WTC11 (cell line): Measurements from ENCODE around the gene B3GNT7. TPM values are rescaled to one million over a fixed set of nuclear protein-coding genes. Genes with fewer than 3 reads are reported as not detected.

Source experiments
- CREB1 ChIP-seq: sonication (generic); formaldehyde crosslinking; IDR thresholded peaks from 2 replicates; pipeline ENCODE4 v1.8.0; 2023; ENCODE audit warnings: mild to moderate bottlenecking, missing genetic modification reagents
- CREM ChIP-seq: sonication (generic); formaldehyde crosslinking; IDR thresholded peaks from 2 replicates; pipeline ENCODE4 v1.8.1; 2022; ENCODE audit warnings: mild to moderate bottlenecking, missing genetic modification reagents, moderate library complexity
- ELF4 ChIP-seq: sonication (generic); formaldehyde crosslinking; IDR thresholded peaks from 2 replicates; pipeline ENCODE4 v1.8.1; 2022; ENCODE audit warnings: low read depth, mild to moderate bottlenecking, moderate library complexity, missing genetic modification reagents
- ESRRA ChIP-seq: sonication (generic); formaldehyde crosslinking; IDR thresholded peaks from 2 replicates; pipeline ENCODE4 v1.8.1; 2022; ENCODE audit warnings: mild to moderate bottlenecking, missing genetic modification reagents, borderline replicate concordance
- HMGA2 ChIP-seq: fragments of 250-450 bp; sonication (Bioruptor Pico); IDR thresholded peaks from 2 replicates; pipeline ENCODE4 v1.4.0; 2021; ENCODE audit warnings: mild to moderate bottlenecking, moderate library complexity
- MYBL2 ChIP-seq: sonication (generic); formaldehyde crosslinking; IDR thresholded peaks from 2 replicates; pipeline ENCODE4 v1.8.1; 2023; ENCODE audit warnings: mild to moderate bottlenecking, moderate library complexity, missing genetic modification reagents
- NFE2L1 ChIP-seq: sonication (generic); formaldehyde crosslinking; IDR thresholded peaks from 2 replicates; pipeline ENCODE4 v1.8.1; 2023; ENCODE audit warnings: missing genetic modification reagents
- NR2C2 ChIP-seq: sonication (generic); formaldehyde crosslinking; IDR thresholded peaks from 2 replicates; pipeline ENCODE4 v1.8.0; 2022; ENCODE audit warnings: mild to moderate bottlenecking, missing genetic modification reagents
- NR3C1 ChIP-seq: sonication (generic); formaldehyde crosslinking; conservative IDR thresholded peaks from 2 replicates; pipeline ENCODE4 v1.8.1; 2023; ENCODE audit warnings: low read depth, mild to moderate bottlenecking, missing genetic modification reagents
- TCF7 ChIP-seq: sonication (generic); formaldehyde crosslinking; IDR thresholded peaks from 2 replicates; pipeline ENCODE4 v1.8.0; 2022; ENCODE audit warnings: mild to moderate bottlenecking, low read depth, missing genetic modification reagents, moderate library complexity
- TEAD1 ChIP-seq: sonication (generic); formaldehyde crosslinking; IDR thresholded peaks from 2 replicates; pipeline ENCODE4 v1.8.0; 2022; ENCODE audit warnings: mild to moderate bottlenecking, missing genetic modification reagents
- TEAD4 ChIP-seq: sonication (generic); formaldehyde crosslinking; IDR thresholded peaks from 2 replicates; pipeline ENCODE4 v1.8.0; 2022; ENCODE audit warnings: mild to moderate bottlenecking, missing genetic modification reagents
- TP53 ChIP-seq: sonication (generic); formaldehyde crosslinking; IDR thresholded peaks from 2 replicates; pipeline ENCODE4 v1.8.1; 2023; ENCODE audit warnings: mild to moderate bottlenecking, missing genetic modification reagents
- ZBTB21 ChIP-seq: sonication (generic); formaldehyde crosslinking; IDR thresholded peaks from 2 replicates; pipeline ENCODE4 v1.8.1; 2023; ENCODE audit warnings: mild to moderate bottlenecking, missing genetic modification reagents, borderline replicate concordance
- ZNF232 ChIP-seq: sonication (generic); formaldehyde crosslinking; IDR thresholded peaks from 2 replicates; pipeline ENCODE4 v1.8.0; 2022; ENCODE audit warnings: mild to moderate bottlenecking, missing genetic modification reagents
- total RNA-seq: library from RNA; stranded (reverse); gene quantifications from 3 replicates; pipeline ENCODE4 v1.2.3, GENCODE V29; 2021
- TF ChIP-seq, protein P1 (sequence below): sonication (generic); formaldehyde crosslinking; IDR thresholded peaks from 2 replicates; pipeline ENCODE4 v1.8.0; 2023; ENCODE audit warnings: missing genetic modification reagents, mild to moderate bottlenecking, borderline replicate concordance
- TF ChIP-seq, protein P2 (sequence below): sonication (generic); formaldehyde crosslinking; IDR thresholded peaks from 2 replicates; pipeline ENCODE4 v1.8.0; 2022; ENCODE audit warnings: mild to moderate bottlenecking, missing genetic modification reagents
- TF ChIP-seq, protein P3 (sequence below): sonication (generic); formaldehyde crosslinking; IDR thresholded peaks from 2 replicates; pipeline ENCODE4 v1.8.1; 2023; ENCODE audit warnings: mild to moderate bottlenecking, missing genetic modification reagents, moderate library complexity
- TF ChIP-seq, protein P4 (sequence below): sonication (generic); formaldehyde crosslinking; IDR thresholded peaks from 2 replicates; pipeline ENCODE4 v1.8.1; 2022; ENCODE audit warnings: mild to moderate bottlenecking, moderate library complexity, missing genetic modification reagents
- TF ChIP-seq, protein P5 (sequence below): sonication (generic); formaldehyde crosslinking; IDR thresholded peaks from 2 replicates; pipeline ENCODE4 v1.8.0; 2022; ENCODE audit warnings: mild to moderate bottlenecking, missing genetic modification reagents
- TF ChIP-seq, protein P6 (sequence below): sonication (generic); formaldehyde crosslinking; IDR thresholded peaks from 2 replicates; pipeline ENCODE4 v1.8.1; 2022; ENCODE audit warnings: low read depth, mild to moderate bottlenecking, moderate library complexity, missing genetic modification reagents, borderline replicate concordance
- TF ChIP-seq, protein P7 (sequence below): sonication (generic); formaldehyde crosslinking; IDR thresholded peaks from 2 replicates; pipeline ENCODE4 v1.8.1; 2023; ENCODE audit warnings: mild to moderate bottlenecking, moderate library complexity, missing genetic modification reagents

B3GNT7 gene
- total RNA-seq, 1 experiment from 2014 or later: 151 TPM

DNA sequence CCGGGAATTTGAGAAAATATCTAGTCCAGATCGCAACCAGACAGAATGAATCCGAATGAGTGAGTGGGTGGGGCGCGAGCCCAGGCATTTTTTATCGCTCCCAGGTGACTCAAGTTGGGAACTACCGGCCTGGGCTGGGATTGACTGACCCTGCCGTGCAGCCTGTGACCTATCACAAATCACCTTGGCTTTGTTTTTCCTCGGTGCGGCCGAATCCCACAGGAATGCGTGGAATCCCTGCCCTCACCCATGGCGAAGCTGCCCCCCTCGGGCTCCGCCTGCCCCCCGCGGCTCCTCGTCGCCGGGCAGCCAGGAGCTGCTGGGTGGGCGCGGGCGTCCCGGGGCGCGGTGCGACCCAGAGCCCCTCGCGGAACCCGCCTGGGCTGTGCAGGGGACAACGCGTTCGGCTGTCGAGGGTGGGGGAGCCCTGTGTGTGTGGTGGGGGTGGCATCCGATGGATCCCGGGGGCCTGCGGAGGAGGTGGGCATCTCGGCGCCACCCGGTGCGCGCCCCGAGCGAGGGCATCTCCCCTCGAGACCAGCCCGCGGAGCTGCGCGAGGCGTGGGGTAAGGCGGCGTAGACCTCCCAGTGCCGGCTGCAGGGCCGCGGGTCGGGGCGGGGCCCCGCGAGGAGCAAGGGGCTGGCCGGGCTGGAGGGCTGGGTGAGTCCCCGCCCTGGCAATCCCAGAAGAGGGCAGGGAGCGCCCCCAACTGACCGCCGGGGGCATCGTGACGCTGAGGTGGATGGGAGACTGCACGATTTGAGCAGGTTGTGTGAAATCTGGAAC, 16.5 kb downstream of the B3GNT7 start (continued):
- TF ChIP-seq, protein P1, sequence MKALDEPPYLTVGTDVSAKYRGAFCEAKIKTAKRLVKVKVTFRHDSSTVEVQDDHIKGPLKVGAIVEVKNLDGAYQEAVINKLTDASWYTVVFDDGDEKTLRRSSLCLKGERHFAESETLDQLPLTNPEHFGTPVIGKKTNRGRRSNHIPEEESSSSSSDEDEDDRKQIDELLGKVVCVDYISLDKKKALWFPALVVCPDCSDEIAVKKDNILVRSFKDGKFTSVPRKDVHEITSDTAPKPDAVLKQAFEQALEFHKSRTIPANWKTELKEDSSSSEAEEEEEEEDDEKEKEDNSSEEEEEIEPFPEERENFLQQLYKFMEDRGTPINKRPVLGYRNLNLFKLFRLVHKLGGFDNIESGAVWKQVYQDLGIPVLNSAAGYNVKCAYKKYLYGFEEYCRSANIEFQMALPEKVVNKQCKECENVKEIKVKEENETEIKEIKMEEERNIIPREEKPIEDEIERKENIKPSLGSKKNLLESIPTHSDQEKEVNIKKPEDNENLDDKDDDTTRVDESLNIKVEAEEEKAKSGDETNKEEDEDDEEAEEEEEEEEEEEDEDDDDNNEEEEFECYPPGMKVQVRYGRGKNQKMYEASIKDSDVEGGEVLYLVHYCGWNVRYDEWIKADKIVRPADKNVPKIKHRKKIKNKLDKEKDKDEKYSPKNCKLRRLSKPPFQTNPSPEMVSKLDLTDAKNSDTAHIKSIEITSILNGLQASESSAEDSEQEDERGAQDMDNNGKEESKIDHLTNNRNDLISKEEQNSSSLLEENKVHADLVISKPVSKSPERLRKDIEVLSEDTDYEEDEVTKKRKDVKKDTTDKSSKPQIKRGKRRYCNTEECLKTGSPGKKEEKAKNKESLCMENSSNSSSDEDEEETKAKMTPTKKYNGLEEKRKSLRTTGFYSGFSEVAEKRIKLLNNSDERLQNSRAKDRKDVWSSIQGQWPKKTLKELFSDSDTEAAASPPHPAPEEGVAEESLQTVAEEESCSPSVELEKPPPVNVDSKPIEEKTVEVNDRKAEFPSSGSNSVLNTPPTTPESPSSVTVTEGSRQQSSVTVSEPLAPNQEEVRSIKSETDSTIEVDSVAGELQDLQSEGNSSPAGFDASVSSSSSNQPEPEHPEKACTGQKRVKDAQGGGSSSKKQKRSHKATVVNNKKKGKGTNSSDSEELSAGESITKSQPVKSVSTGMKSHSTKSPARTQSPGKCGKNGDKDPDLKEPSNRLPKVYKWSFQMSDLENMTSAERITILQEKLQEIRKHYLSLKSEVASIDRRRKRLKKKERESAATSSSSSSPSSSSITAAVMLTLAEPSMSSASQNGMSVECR: 0 out of 2 replicates have a peak, but pooled peaks have one; percentile 39
- TF ChIP-seq ELF4: no peak; the same call in 1 of the 2 replicates
- TF ChIP-seq, protein P2, sequence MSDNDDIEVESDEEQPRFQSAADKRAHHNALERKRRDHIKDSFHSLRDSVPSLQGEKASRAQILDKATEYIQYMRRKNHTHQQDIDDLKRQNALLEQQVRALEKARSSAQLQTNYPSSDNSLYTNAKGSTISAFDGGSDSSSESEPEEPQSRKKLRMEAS (CRISPR knock-in tag): peak; percentile 84
- peak; percentile 83; the same call in 1 of the 2 replicates for TF ChIP-seq NFE2L1
- 0 out of 2 replicates have a peak, but pooled peaks have one; percentile 72 for TF ChIP-seq TCF7 (CRISPR knock-in tag)
- TF ChIP-seq TEAD4 (CRISPR knock-in tag): peak; percentile 80; the same call in 1 of the 2 replicates
- TF ChIP-seq, protein P3, sequence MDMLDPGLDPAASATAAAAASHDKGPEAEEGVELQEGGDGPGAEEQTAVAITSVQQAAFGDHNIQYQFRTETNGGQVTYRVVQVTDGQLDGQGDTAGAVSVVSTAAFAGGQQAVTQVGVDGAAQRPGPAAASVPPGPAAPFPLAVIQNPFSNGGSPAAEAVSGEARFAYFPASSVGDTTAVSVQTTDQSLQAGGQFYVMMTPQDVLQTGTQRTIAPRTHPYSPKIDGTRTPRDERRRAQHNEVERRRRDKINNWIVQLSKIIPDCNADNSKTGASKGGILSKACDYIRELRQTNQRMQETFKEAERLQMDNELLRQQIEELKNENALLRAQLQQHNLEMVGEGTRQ (CRISPR knock-in tag): peak; percentile 25; the same call in 1 of the 2 replicates
- TF ChIP-seq CREB1 (CRISPR knock-in tag): peak; percentile 14; the same call in 1 of the 2 replicates
- TF ChIP-seq ESRRA (CRISPR knock-in tag): 0 out of 2 replicates have a peak, but pooled peaks have one; percentile 35
- peak; percentile 65; the same call in 1 of the 2 replicates for TF ChIP-seq TEAD1 (CRISPR knock-in tag)
- TF ChIP-seq MYBL2 (CRISPR knock-in tag): peak; percentile 90
- TF ChIP-seq, protein P4, sequence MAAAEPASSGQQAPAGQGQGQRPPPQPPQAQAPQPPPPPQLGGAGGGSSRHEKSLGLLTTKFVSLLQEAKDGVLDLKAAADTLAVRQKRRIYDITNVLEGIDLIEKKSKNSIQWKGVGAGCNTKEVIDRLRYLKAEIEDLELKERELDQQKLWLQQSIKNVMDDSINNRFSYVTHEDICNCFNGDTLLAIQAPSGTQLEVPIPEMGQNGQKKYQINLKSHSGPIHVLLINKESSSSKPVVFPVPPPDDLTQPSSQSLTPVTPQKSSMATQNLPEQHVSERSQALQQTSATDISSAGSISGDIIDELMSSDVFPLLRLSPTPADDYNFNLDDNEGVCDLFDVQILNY: peak; percentile 67
- TF ChIP-seq ZBTB21 (CRISPR knock-in tag): no peak
- TF ChIP-seq, protein P5, sequence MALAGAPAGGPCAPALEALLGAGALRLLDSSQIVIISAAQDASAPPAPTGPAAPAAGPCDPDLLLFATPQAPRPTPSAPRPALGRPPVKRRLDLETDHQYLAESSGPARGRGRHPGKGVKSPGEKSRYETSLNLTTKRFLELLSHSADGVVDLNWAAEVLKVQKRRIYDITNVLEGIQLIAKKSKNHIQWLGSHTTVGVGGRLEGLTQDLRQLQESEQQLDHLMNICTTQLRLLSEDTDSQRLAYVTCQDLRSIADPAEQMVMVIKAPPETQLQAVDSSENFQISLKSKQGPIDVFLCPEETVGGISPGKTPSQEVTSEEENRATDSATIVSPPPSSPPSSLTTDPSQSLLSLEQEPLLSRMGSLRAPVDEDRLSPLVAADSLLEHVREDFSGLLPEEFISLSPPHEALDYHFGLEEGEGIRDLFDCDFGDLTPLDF (CRISPR knock-in tag): peak; percentile 45; the same call in 1 of the 2 replicates
- TF ChIP-seq, protein P6, sequence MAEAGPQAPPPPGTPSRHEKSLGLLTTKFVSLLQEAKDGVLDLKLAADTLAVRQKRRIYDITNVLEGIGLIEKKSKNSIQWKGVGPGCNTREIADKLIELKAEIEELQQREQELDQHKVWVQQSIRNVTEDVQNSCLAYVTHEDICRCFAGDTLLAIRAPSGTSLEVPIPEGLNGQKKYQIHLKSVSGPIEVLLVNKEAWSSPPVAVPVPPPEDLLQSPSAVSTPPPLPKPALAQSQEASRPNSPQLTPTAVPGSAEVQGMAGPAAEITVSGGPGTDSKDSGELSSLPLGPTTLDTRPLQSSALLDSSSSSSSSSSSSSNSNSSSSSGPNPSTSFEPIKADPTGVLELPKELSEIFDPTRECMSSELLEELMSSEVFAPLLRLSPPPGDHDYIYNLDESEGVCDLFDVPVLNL (CRISPR knock-in tag): peak; percentile 52; the same call in 1 of the 2 replicates
- peak; percentile 40; the same call in 1 of the 2 replicates for TF ChIP-seq CREM (CRISPR knock-in tag)
- TF ChIP-seq ZNF232 (CRISPR knock-in tag): no peak
- no peak; the same call in 1 of the 2 replicates for TF ChIP-seq NR3C1 (CRISPR knock-in tag)
- TF ChIP-seq HMGA2 (CRISPR knock-in tag): no peak
- TF ChIP-seq, protein P7, sequence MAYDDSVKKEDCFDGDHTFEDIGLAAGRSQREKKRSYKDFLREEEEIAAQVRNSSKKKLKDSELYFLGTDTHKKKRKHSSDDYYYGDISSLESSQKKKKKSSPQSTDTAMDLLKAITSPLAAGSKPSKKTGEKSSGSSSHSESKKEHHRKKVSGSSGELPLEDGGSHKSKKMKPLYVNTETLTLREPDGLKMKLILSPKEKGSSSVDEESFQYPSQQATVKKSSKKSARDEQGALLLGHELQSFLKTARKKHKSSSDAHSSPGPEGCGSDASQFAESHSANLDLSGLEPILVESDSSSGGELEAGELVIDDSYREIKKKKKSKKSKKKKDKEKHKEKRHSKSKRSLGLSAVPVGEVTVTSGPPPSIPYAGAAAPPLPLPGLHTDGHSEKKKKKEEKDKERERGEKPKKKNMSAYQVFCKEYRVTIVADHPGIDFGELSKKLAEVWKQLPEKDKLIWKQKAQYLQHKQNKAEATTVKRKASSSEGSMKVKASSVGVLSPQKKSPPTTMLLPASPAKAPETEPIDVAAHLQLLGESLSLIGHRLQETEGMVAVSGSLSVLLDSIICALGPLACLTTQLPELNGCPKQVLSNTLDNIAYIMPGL (CRISPR knock-in tag): peak; percentile 92
- peak; percentile 60 for TF ChIP-seq TP53
- no peak for TF ChIP-seq NR2C2
